Erythroblast (primary cell): ENCODE results near the gene GNGT1.

Experiments
- GATA1 ChIP-seq: IDR thresholded peaks from 2 replicates; pipeline ENCODE4 v1.6.1; 2011; ENCODE audit warnings: low read depth, mild to moderate bottlenecking, control low read depth, low read length, moderate library complexity
- POLR2A ChIP-seq: IDR thresholded peaks from 2 replicates; pipeline ENCODE4 v1.6.1; 2011; ENCODE audit warnings: mild to moderate bottlenecking, low read length

GRCh38 chr7:93921607-93922566 is 15.5 kb downstream of the GNGT1 start, which contains the start of gene GNG11:
- TF ChIP-seq POLR2A = no peak
- TF ChIP-seq GATA1 = no peak
